Spinal cord (tissue), 10 donors: Measurements from ENCODE around the gene TMEM232. TPM values are rescaled to one million over a fixed set of nuclear protein-coding genes. Genes with fewer than 3 reads are reported as not detected.

Source experiments
- DNase-seq, 6 donors: peaks; one replicate each; pipeline versions ENCODE4 v3.0.0 to v3.0.0-alpha.2; 2013 to 2015; ENCODE audit warnings: low spot score in 6 of 6, low read depth in 4 of 6
- H3K27ac ChIP-seq: one replicate; pipeline ENCODE4 v1.5.1; 2013; ENCODE audit warnings: low read depth, low read length, control low read depth
- H3K27me3 ChIP-seq: one replicate; pipeline ENCODE4 v1.6.1; 2013; ENCODE audit warnings: low read length; ENCODE audit not compliant: control insufficient read depth, insufficient read depth
- H3K36me3 ChIP-seq: one replicate; pipeline ENCODE4 v1.6.1; 2013; ENCODE audit warnings: low read length; ENCODE audit not compliant: control insufficient read depth, insufficient read depth
- H3K4me1 ChIP-seq: one replicate; pipeline ENCODE4 v1.6.1; 2013; ENCODE audit warnings: low read length; ENCODE audit not compliant: control insufficient read depth, insufficient read depth
- H3K4me3 ChIP-seq: one replicate; pipeline ENCODE4 v1.5.1; 2013; ENCODE audit warnings: low read depth, low read length, control low read depth
- H3K9me3 ChIP-seq: one replicate; pipeline ENCODE4 v1.6.1; 2013; ENCODE audit warnings: low read length; ENCODE audit not compliant: control insufficient read depth, insufficient read depth
- WGBS: methylation state at CpG from one replicate; pipeline ENCODE4 v1.1.5; 2013; ENCODE audit warnings: missing lambda C conversion rate; ENCODE audit not compliant: insufficient coverage; 5-methylcytosine and 5-hydroxymethylcytosine counted together
- polyA plus RNA-seq, 2 donors: library from polyadenylated mRNA; unstranded; fragments of 120-200 nt; gene quantifications; one replicate each; pipeline ENCODE4 v1.2.1, GENCODE V29; 2013; ENCODE audit not compliant: insufficient read length in 2 of 2
- total RNA-seq, 2 donors: library from RNA; depleted of rRNA in 1 of 2; stranded (reverse); fragments of 120-200 nt in 1 of 2; fragments of >200 nt in 1 of 2; gene quantifications; one replicate each; pipeline versions ENCODE4 v1.2.3 to v1.2.4, GENCODE V29; 2013 to 2014
- donor health status: healthy.

The TMEM232 gene
- total and polyA plus RNA-seq, 4 donors, result 6.0 to 21.1 (median 15.8) TPM

GRCh38 chr5:110460837-110461236, 265.6 kb downstream of the TMEM232 start:
- no peaks in the 10 kb centered on the region for H3K36me3 ChIP-seq
- no peaks in the 10 kb centered on the region for H3K27me3 ChIP-seq
- WGBS, result no CpG with 5 or more reads among the region's 4 CpGs
- H3K9me3 ChIP-seq, result no peaks in the 10 kb centered on the region
- DNase-seq, result no peak
- H3K4me1 ChIP-seq, result no peaks in the 10 kb centered on the region
- no peak overlapping the region for H3K4me3 ChIP-seq
- H3K27ac ChIP-seq, result no peak overlapping the region

GRCh38 chr5:110458313-110458712, 268.2 kb downstream of the TMEM232 start:
- DNase-seq, result no peak
- Histone ChIP-seq H3K27ac (no peak overlapping the region), H3K9me3 (no peaks in the 10 kb centered on the region), H3K27me3 (no peaks in the 10 kb centered on the region), H3K4me3 (no peak overlapping the region), H3K4me1 (no peaks in the 10 kb centered on the region), H3K36me3 (no peaks in the 10 kb centered on the region)
- no CpG with 5 or more reads among the region's 1 CpG for WGBS

- WGBS, result 99% methylated on average over 4 of the region's 4 CpGs
Measured at GRCh38 chr5:110442856-110443255, 283.6 kb downstream of the TMEM232 start.

GRCh38 chr5:110441035-110441434, 285.4 kb downstream of the TMEM232 start:
- peak in 1 of 6 donors; percentile 25 for DNase-seq
- WGBS, result 40% methylated on average over 1 of the region's 2 CpGs

More at GRCh38 chr5:110442856-110443255, 283.6 kb downstream of the TMEM232 start:
- H3K4me1 ChIP-seq, result no peaks in the 10 kb centered on the region
- no peak overlapping the region for H3K27ac ChIP-seq
- no peaks in the 10 kb centered on the region for H3K9me3 ChIP-seq
- no peaks in the 10 kb centered on the region for H3K27me3 ChIP-seq
- DNase-seq, result no peak
- H3K36me3 ChIP-seq, result no peaks in the 10 kb centered on the region
- H3K4me3 ChIP-seq, result no peak overlapping the region

GRCh38 chr5:110440058-110440457, 286.4 kb downstream of the TMEM232 start:
- no CpG with 5 or more reads among the region's 2 CpGs for WGBS
- H3K9me3 ChIP-seq, result peaks cover 3% of the 10 kb centered on the region
- no peak overlapping the region for H3K27ac ChIP-seq
- DNase-seq, result no peak
- no peaks in the 10 kb centered on the region for H3K4me1 ChIP-seq
- no peaks in the 10 kb centered on the region for H3K36me3 ChIP-seq
- no peaks in the 10 kb centered on the region for H3K27me3 ChIP-seq
- H3K4me3 ChIP-seq, result no peak overlapping the region

More at GRCh38 chr5:110441035-110441434, 285.4 kb downstream of the TMEM232 start:
- Histone ChIP-seq H3K27ac (no peak overlapping the region), H3K36me3 (no peaks in the 10 kb centered on the region), H3K4me1 (no peaks in the 10 kb centered on the region), H3K27me3 (no peaks in the 10 kb centered on the region), H3K9me3 (peaks cover 3% of the 10 kb centered on the region), H3K4me3 (no peak overlapping the region)

GRCh38 chr5:110439296-110439695, 287.2 kb downstream of the TMEM232 start:
- H3K27ac ChIP-seq, result no peak overlapping the region
- H3K4me3 ChIP-seq, result no peak overlapping the region
- no peaks in the 10 kb centered on the region for H3K27me3 ChIP-seq
- peaks cover 5% of the 10 kb centered on the region for H3K9me3 ChIP-seq
- WGBS, result no CpG with 5 or more reads among the region's 3 CpGs
- peak in 3 of 6 donors; percentile 4 to 87 (median 21) for DNase-seq
- H3K4me1 ChIP-seq, result no peaks in the 10 kb centered on the region
- no peaks in the 10 kb centered on the region for H3K36me3 ChIP-seq

GRCh38 chr5:110435207-110435606, 291.3 kb downstream of the TMEM232 start:
- H3K4me1 ChIP-seq, result no peaks in the 10 kb centered on the region
- H3K27me3 ChIP-seq, result no peaks in the 10 kb centered on the region
- DNase-seq, result no peak
- peaks cover 5% of the 10 kb centered on the region for H3K9me3 ChIP-seq
- WGBS, result no CpG with 5 or more reads among the region's 2 CpGs
- H3K36me3 ChIP-seq, result no peaks in the 10 kb centered on the region
- no peak overlapping the region for H3K27ac ChIP-seq
- no peak overlapping the region for H3K4me3 ChIP-seq

- no peak overlapping the region for H3K27ac ChIP-seq
- H3K4me3 ChIP-seq, result no peak overlapping the region
Measured at GRCh38 chr5:110431603-110432002, 294.9 kb downstream of the TMEM232 start.

GRCh38 chr5:110414360-110414759, 312.1 kb downstream of the TMEM232 start:
- Histone ChIP-seq H3K27me3 (no peaks in the 10 kb centered on the region), H3K9me3 (no peaks in the 10 kb centered on the region), H3K4me1 (no peaks in the 10 kb centered on the region), H3K36me3 (no peaks in the 10 kb centered on the region), H3K27ac (no peak overlapping the region), H3K4me3 (no peak overlapping the region)
- peak in 3 of 6 donors; percentile 14 to 74 (median 44) for DNase-seq
- no CpG with 5 or more reads among the region's 2 CpGs for WGBS

More at GRCh38 chr5:110431603-110432002, 294.9 kb downstream of the TMEM232 start:
- no peak for DNase-seq
- no peaks in the 10 kb centered on the region for H3K4me1 ChIP-seq
- H3K9me3 ChIP-seq, result peaks cover 4% of the 10 kb centered on the region
- H3K36me3 ChIP-seq, result no peaks in the 10 kb centered on the region
- no peaks in the 10 kb centered on the region for H3K27me3 ChIP-seq

GRCh38 chr5:110413856-110414255, 312.6 kb downstream of the TMEM232 start:
- Histone ChIP-seq H3K27me3 (no peaks in the 10 kb centered on the region), H3K9me3 (no peaks in the 10 kb centered on the region), H3K27ac (no peak overlapping the region), H3K4me3 (no peak overlapping the region), H3K36me3 (no peaks in the 10 kb centered on the region), H3K4me1 (no peaks in the 10 kb centered on the region)
- no peak for DNase-seq
- WGBS, result no CpG with 5 or more reads among the region's 2 CpGs
